Stimulated activated CD4-positive, alpha-beta T cell treated with anti-CD3 and anti-CD28 coated beads, Interleukin-4, amount 100 ng/mL, for 24 hours (primary cell): ENCODE measurements around the gene PHOSPHO1.

Source experiments
- DNase-seq: peaks from one replicate; pipeline ENCODE4 v3.0.0-alpha.2; 2020

Gene PHOSPHO1

DNA sequence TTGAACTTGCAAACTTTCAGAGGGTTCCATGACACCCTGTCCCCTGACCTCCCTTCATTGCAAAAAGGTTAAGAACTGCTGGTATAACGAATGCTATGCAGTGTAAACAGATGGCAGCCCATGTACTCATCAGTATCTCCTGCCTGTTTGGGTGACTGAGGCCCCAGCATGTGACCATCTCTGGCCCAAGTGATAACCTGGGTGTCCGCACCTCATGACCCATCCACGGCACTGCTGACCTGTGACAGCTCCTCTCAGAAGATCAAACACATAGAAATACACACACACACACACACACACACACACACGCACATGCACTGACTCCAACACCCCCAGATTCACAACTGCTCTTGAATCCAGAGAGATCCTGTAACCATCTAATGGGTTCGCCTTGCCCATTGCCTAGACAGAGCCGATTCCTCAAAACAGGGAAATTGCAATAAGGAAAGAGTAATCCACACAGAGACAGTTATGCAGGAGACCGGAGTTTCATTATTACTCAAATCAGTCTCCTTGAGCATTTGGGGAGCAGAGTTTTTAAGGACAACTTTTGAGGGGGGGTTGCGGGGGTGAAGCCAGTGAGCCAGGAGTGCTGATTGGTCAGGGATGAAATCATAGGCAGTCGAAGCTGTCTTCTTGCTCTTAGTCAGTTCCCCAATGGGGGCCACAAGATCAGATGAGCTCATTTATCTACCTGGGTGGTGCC lies 11.3 kb upstream of the PHOSPHO1 start:
- DNase-seq, result no peak

DNA sequence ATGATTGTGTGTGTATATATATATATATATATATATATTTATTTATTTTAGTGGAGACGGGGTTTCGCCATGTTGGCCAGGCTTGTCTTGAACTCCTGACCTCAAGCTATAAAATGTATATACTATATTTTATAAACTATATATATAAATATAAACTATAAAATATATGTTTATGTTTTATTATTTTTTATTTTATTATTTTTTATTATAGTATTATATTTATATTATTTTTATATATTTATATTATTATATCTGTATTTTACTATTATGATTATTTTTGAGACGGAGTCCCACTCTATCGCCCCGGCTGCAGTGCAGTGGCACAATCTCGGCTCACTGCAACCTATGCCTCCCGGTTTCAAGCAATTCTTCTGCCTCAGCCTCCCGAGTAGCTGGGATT lies 10.5 kb upstream of the PHOSPHO1 start:
- no peak for DNase-seq

DNA sequence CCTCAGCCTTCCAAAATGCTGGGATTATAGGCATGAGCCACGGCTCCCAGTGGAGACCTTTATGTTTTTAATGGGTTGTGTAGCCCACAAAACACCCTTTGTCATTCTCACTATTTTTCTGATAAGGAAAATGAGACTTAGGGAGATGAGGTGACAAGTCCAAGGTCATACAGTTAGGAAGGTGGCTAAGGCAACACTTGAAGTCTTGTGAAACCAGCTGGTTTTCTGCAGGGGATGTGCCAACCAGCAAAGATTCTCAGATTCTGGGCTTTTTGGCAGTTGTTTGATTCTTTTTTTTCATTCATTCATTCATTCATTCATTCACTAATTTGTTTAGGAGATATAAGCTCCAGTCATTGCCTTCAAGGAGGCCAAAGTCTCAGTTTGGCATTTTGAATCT lies 10.0 kb upstream of the PHOSPHO1 start:
- no peak for DNase-seq

DNA sequence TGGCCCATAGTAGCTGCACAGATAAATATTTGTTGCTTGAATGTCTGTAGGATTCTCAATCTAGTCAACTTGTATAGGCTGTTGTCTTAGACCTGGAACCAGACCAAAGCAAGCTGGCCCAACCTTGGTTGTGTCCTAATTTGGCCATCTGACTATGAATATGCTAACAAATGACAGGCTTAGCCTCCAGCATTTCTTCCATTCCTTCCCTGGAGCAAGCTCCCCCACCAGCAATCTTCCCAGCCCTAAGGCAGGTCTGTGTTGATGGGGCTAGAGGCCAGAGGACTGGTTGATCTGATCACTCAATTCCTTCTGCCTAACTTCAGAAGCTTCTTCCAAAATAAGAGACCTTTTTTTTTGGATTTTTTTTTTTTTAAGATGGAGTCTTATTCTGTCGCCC lies 9.4 kb upstream of the PHOSPHO1 start:
- DNase-seq, result no peak

DNA sequence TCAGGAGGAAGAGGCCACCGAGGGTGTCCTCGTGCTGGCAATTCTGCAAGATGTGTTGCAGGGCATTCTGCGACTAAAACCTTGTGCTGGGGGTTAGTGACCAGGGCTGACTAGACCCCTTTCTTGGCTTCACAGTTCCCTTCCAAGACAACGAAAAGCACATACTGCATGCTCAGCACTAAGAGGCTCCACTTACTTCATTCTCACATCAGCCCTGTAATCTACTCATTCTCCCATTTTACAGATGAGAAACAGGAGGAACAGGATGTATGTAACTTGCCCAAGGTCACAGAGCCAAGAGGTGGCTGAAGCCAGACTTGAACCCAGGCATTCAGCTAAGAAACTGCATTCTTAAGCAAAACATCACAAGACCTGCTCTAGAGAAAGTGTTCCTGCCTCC lies 5.3 kb upstream of the PHOSPHO1 start:
- no peak for DNase-seq

DNA sequence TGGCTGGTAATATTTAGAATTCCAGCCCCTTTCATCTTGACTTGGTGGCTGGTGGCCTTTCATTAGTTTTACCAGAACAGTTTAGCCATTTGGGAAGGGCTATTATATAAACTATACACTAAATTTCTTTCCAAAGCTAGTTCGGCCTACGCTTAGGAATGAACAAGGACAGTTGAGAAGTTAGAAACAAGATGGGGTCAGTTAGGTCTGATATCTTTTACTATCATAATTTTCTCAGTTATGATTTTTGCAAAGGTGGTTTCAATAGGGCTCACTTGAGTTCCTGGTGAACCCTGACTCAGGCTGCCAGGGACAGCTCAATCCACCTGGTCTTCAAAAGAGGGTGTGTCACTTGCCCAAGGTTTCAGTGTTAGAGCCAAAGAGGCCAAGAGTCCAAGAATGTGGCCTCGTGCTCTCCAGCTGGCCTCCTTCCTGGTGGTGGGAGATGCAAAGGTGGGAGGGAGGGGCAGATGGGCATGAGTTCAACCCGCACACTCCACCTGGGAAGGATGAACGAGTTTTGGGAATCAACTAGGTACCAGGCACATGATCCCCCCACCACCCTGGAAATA lies 4.0 kb upstream of the PHOSPHO1 start:
- no peak for DNase-seq

DNA sequence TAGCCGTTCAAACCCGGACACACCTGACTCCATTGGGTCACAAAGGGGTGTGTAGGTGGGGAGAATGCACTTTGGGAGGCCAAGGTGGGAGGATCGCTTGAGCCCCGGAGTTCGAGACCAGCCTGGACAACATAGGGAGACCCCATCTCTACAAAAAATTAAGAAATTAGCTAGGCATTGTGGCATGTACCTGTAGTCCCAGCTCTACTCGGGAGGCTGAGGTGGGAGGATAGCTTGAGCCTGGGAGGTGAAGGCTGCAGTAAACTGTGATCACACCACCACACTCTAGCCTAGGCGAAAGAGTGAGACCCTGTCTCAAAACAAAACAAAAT lies 942 bp upstream of the PHOSPHO1 start:
- no peak for DNase-seq

DNA sequence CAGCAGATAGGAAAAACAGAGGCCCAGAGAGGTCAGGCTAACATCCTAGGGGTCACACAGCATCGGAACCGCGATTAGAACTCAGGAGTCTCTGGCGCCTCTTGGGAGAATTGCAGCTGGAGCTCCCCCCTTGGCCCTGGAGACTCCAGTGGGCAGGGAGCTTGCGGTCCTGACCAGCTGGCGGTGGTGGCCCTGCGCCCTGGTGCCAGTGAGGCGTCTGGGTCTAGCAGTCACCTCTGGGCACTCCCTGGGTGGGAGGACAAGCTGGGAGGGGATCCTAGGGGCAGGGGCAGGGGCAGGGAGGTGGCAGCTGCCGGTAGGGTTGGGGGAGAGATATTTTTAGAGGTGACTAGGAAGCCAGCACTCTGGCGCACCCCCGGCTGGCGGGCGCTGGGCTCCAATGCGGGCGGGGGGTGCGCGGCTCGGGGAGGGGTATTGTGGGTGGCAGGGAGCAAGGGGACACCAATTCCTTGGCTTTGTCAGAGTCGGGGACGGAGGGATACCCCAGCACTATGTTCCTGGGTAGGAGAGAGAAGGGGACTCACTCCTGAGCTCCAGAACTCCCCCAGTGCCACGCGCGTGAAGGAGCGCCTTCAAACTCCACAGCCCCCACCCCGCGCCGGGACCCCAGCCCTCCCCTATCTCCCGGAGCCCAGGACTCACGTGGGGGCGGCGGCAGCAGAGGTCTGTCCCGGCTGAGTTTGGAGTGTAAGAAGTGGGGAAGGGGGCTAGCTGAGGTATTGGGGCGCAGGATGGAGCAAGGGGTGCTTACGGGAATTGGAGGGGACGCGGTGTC lies 584 bp downstream of the PHOSPHO1 start:
- DNase-seq, result no peak

DNA sequence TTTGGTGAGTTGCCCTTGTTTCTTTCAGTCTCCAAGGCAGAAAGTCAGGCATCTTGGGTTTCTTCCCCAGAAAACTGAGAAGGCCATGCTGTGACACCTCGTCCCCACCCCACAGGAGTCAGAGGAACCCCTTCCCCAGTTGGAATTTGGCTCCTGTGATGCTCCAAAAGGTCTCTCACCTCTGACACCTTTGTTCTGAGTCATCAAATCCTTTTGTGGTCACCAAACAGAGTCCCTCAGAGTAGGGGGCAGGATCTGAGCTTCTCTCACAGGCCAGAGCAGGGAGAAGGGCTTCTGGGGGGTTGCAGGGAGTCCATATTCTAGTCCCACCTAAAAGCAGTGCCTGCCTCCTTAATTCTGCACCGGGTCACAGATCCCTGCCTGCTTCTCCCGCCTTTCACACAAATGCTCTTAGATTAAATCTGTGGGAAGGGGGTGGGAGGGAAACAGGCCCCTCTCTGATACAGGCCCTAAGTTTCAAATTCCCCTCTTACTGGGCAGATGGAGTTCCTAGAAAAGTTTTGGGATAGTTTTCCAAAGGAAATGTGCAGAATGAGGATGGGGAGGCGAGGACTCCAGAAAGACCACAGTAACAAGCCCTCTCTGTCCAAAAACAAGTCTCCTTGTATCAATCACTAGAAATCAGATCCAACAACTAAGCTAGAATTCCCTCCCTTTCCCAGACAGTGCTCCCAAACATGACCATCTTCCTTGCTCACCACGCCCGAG lies 1.3 kb downstream of the PHOSPHO1 start:
- no peak for DNase-seq

DNA sequence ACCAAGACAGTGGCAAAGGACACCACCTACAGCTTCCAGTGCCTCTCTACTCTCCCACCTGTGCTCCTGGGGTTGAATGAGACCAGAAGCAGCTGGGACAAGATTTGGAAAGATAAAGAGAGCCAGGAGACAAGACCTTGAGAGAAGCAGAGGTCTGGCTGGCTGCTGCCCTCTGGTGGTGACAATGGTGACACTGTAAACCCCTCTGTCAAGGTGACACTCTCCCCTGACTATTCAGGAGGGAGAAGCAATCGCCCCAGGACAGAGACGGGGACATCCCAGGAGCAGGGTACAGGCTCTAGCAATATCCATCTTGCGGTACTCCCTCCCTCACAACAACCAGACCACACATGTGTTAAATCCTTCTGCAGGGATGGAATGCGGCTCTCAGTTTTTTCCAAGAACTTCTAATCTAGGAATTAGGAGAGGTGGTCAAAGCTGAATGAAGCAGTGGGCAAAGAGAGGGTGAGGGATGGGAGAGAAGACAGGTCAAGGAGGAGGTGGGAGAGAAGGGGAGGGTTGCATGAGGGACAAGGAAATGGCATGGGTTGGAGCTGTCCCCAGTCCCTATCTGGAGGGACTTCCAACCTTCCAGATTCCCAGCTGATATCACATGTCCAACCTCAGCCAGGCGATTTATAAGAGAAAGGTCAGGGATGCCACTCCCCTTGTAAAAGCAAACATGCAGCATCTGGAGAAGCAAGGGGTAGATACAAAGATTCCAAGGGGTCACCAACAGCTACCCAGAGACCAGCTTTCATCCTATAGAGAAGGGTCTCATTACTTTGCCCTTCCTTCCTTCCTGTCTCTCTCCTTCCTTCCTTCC lies 2.9 kb downstream of the PHOSPHO1 start:
- peak; percentile 83 for DNase-seq

DNA sequence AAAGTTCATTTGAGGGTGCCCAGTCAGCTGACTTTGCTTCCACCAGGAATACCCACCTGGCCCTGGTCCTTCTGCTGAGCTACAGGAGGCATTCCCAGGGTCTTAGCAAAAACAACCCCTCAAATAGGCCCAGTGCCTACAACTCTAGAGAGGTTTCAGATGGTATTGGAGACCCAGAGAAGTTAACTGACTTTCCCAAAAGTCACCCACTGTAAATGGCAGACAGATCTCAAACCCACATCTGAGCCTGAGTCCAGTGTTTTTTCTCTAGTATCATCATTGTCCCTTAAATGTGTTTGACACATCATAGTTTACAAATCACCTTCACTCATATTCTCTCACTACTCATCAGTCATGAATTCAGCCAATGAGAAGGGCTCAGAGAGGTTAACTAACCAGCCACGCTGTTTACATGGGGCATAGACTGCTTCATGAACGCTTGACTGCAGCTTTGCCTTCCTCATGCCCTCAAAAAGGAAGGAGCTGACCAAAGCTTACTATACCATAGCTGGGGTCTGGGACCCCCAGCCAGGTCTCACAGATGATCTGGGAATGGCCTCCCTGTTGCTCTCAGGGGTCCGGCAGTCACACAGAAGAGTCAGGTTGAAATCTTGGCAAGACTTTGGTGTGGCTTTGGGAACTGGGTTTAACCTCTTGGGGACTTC lies 3.7 kb downstream of the PHOSPHO1 start:
- DNase-seq, result no peak

DNA sequence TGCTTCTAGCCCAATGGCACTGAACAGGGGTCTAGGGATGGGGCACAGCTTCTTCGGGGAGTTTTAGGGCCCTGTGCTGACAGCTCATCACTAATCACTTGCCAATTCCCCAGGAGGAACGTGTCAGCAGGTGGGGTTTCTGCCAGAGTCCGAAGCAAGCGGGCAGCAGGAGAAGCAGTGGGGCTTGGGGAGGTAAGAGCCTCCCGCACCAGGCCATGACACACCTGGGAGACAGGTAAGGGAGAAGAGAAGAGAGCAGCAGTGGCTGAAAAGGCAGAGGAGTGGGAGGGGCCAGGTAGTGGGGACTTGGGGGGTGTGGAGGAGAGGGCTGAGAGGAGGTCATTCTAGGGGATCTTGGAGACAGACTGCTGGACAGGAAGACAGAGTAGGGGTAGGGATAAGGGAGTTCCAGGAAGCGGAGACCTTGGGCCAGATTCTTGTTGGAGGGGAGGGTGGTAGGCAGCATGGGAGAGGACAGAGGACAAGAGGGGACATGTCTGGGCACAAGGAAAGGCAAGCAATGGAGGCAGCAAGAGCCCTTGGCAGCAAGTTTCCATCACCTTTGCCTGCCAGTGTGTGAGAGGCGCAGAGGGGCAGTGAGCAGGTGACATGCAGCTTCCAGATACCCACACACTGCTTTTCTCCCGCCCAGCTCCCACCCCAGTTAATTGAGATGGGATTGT lies 4.9 kb downstream of the PHOSPHO1 start:
- no peak for DNase-seq

DNA sequence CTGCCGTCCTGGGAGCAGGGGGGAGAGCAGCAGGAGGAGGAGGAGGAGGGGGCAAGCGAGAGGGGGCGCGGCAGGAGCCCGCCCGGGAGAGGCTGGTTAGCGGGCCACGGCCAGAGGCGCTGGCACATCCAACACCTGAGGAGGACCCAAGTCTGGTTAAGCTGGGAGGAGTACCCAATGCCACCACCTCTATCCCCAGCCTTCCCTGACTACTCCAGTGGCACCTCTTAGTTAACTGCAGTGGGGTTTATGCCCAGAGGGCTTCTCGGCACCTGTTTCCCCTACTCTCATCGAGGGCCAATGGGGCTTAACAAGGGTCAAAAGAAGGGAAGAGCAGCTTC lies 5.6 kb downstream of the PHOSPHO1 start:
- DNase-seq, result no peak

DNA sequence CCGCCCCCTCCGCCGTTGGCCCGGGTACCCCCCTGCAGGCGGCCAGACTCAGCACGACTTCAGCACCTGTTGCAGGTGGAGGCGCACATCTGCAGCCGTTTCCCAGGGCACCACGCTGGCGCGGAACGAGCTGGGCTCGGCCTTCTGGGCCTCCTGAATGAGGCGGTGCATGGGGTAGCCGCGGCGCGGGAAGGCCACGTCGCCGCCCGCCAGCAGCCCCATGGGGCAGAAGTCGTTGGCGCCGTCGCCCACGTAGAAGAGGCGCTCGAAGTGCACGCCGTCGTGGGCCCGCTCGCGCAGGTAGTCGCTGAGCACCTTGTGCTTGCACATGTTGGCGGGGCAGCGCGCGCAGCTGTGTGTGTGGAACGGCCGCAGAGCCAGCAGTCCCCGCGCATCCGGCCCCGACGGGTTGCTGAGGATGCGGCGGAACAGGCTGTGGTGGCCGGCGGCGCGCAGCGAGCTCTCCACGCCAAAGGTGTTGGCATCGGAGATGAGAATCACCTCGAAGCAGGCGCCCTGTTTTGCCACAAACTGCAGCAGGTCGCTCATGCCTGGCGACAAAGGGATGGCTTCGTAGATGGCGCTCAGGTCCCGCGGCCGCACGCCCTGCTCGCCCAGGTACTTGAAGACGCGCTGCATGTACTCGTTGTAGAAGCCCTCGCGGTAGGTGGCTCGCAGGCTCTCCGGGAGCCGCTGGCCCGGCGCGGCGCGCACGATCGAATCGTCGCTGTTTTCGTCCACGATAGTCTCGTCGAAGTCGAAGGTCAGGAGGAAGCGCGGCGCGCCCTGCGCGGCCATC lies 6.2 kb downstream of the PHOSPHO1 start:
- DNase-seq, result peak; percentile 42

DNA sequence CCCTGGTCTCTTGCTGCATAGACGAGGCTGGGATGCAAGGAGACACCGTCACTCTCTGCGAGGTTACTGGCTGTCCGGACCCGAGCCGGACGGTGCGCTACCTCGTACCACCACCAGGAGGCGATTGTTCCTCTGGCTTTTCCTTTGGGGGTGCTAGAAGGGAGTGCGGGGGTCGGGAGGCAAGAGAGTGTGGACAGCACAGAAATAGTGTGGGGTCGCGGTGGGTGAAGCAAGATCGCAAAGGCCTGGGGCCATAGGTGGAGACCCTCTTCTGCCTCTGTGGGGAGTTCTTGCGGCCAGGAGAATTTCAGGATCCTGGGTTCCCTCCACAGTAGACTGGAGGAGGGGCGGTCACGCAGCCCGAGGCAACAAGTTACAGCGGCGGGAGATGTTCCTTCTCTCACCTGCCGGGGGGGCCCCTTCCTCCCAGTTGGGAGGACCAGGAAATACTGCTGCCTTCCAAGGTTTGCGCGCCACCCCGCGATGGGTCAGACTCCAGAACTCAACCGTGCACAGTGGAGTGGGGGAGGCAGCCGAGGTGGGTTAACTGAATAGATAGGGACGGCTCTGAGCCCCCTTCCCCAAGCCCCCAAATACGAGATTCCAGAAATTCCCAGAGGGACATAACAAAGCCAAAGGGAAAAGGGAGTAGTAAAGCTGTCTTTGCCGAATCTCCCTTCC lies 6.9 kb downstream of the PHOSPHO1 start:
- DNase-seq, result peak; percentile 75

DNA sequence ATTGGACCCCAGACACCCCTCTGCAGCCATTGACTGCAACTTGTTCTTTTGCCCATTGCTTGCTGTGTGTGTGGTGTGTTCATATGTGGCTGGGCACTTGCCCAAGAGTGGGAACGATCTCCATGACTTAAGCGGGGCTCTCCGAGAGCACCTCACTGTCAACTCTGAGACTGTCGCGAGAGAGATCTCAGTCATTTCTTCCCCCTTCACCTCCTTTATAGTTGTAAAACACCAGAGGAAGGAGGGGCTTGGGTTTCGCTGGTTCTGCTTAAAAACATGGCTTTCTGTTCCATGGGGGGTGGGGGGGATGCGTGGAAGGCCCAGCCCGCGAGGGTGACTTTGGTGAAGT lies 7.4 kb downstream of the PHOSPHO1 start:
- no peak for DNase-seq

DNA sequence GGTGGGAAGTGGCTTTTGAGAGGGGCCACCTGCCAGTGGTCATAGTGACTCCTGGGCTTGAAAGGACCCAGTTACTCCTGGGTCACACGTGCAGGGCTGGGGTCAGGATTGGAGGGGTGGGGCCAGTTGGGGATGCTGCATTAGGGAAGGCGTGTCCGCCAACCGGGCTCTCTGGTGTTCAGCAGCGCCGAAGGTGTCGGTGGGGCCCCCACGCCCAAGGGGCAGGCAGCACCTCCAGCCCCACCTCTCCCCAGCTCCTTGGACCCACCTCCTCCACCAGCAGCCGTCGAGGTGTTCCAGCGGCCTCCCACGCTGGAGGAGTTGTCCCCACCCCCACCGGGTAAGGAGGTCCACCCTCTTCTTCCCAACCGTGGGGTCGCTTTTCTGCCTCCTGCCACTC lies 10.6 kb downstream of the PHOSPHO1 start:
- DNase-seq, result no peak

DNA sequence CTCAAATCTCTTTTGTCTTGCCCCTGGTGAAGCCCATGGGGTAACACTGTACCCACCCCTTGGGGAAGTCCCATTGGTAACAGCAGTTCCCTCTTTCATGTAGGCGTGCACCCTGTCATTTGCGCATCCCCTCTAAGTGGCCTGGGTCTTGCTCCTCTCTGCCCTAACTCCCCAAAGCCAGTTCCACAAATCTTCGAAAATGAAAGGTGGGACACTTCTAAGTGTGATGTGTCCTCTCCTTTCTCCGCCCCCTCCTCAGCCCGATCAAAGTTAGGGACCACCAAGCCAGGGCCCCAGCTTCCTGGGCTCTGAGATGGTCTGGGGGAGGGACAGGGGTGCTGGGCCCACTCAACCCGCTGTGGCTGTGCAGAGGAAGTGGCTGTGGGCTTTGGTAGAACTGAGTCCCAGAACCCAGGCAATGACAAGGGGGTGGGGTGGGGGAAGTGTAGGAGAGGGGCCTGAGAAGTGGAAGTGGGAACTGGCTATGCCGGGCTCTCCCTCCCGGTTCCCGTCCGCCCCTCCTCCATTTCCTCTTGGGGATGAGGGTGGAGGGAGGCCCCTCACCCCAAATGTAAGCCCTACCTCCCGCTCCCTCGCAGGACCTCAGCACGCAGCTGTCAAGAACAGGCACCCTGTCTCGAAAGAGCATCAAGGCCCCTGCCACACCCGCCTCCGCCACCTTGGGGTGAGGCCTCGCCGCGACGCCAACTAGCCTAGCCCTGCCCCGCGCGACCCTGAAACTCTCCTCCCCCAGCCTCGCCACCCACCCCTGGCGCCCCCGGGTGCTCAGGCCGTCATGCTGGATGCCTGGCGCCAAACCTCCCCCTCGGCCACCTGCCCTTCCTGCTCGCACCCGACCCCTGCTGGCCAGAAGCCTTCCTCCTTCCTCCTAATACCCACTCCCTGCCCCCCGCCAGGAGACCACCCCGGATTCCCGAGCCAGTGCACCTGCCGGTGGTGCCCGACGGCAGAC lies 11.4 kb downstream of the PHOSPHO1 start:
- DNase-seq, result no peak
